ENCODE data around the gene ARHGEF39.

ARHGEF39 gene

DNA sequence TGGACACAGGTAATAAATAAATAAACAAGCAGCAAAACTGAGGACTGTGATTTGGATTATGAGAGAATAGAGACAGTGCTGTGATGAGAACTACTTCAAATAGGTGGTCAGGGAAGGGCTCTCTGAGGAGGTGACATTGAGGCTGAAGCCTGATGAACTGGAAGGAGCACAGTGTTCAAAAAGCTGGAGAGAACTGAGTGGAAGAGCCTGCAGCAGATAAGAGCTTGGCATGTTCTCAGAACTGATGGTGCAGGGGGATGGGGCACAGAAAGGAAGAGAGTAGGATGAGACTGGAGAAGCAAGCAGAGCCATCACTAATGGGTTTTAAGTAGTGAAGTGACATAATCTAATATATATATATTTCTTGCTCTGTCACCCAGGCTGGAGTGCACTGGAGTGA is 35.9 kb upstream of the ARHGEF39 start:
- H3K36me3 ChIP-seq (ENCODE audit: control insufficient read depth, insufficient read depth, low read length): no peaks in the 10 kb centered on the region
- TF ChIP-seq CTCF (IDR thresholded peaks at IDR 0.05): no peak
- peaks cover 18% of the 10 kb centered on the region for H3K4me1 ChIP-seq
- H3K79me2 ChIP-seq: no peaks in the 10 kb centered on the region
- no peak overlapping the region for H3K4me3 ChIP-seq (ENCODE audit: low read depth, low read length)
- H3K4me2 ChIP-seq (ENCODE audit: low read length): no peak overlapping the region
- no peak overlapping the region for H3K9ac ChIP-seq
- no peaks in the 10 kb centered on the region for H3K9me3 ChIP-seq (ENCODE audit: control insufficient read depth, low read length)
- H2AFZ ChIP-seq: no peak overlapping the region
- no peak overlapping the region for H3K27ac ChIP-seq
- H3K27me3 ChIP-seq (ENCODE audit: control insufficient read depth, insufficient read depth, low read length): no peaks in the 10 kb centered on the region

DNA sequence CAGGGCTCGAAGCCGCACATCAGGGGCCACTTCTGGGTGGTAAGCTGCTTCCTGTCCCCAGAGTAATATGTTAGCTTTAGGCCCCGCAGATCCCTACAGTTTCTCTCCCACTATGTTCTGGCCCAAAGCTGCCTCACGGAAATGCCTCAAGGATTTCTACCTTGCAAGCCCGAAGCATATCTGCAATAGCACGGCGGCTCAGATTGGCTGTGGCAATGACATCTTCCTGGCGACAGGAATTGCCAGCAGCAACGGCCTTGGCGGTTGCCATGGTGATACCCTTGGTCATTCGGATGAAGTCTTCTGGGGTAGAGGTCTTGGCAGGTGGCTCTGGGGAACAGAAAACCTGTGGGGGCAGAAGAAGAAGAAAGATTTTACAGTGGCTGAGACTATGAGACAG is 35.0 kb upstream of the ARHGEF39 start:
- TF ChIP-seq CTCF (IDR thresholded peaks at IDR 0.05): no peak
- no peak overlapping the region for H3K4me3 ChIP-seq (ENCODE audit: low read depth, low read length)
- no peaks in the 10 kb centered on the region for H3K9me3 ChIP-seq (ENCODE audit: control insufficient read depth, low read length)
- no peaks in the 10 kb centered on the region for H3K79me2 ChIP-seq
- H3K9ac ChIP-seq: no peak overlapping the region
- no peak overlapping the region for H3K4me2 ChIP-seq (ENCODE audit: low read length)
- peaks cover 18% of the 10 kb centered on the region for H3K4me1 ChIP-seq
- H2AFZ ChIP-seq: no peak overlapping the region
- H3K27ac ChIP-seq: no peak overlapping the region
- no peaks in the 10 kb centered on the region for H3K27me3 ChIP-seq (ENCODE audit: control insufficient read depth, insufficient read depth, low read length)
- H3K36me3 ChIP-seq (ENCODE audit: control insufficient read depth, insufficient read depth, low read length): no peaks in the 10 kb centered on the region

DNA sequence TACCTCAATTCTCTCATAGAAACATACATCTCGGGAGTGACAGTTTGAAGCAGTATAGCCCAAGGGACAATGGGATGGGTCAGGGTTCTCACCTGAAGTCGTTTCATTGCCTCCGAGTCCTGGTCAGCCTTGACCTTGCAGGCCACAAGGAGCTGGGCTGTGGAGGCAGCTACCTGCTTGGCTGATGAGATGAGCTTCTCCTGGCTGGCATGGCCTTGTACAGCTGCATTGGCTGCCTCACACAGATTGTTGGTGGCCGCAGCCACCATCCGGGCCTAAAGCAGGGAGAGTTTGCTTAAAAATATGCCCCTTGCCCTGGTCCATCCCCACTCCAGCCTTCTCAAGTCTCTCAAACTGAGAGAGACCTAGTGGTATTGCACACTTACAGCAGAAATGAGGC is 33.2 kb upstream of the ARHGEF39 start:
- no peaks in the 10 kb centered on the region for H3K9me3 ChIP-seq (ENCODE audit: control insufficient read depth, low read length)
- H3K4me3 ChIP-seq (ENCODE audit: low read depth, low read length): no peak overlapping the region
- no peak for TF ChIP-seq CTCF (IDR thresholded peaks at IDR 0.05)
- H2AFZ ChIP-seq: no peak overlapping the region
- no peaks in the 10 kb centered on the region for H3K27me3 ChIP-seq (ENCODE audit: control insufficient read depth, insufficient read depth, low read length)
- H3K27ac ChIP-seq: peak overlapping the region; percentile 74
- no peak overlapping the region for H3K9ac ChIP-seq
- no peaks in the 10 kb centered on the region for H3K36me3 ChIP-seq (ENCODE audit: control insufficient read depth, insufficient read depth, low read length)
- H3K4me2 ChIP-seq (ENCODE audit: low read length): no peak overlapping the region
- H3K4me1 ChIP-seq: peaks cover 18% of the 10 kb centered on the region
- no peaks in the 10 kb centered on the region for H3K79me2 ChIP-seq

GRCh38 chr9:35697486-35697885 is 32.5 kb upstream of the ARHGEF39 start:
- Histone ChIP-seq H3K27ac (peak overlapping the region; percentile 74), H2AFZ (no peak overlapping the region), H3K4me2 (ENCODE audit: low read length) (no peak overlapping the region), H3K9ac (no peak overlapping the region), H3K36me3 (ENCODE audit: control insufficient read depth, insufficient read depth, low read length) (no peaks in the 10 kb centered on the region), H3K79me2 (no peaks in the 10 kb centered on the region), H3K9me3 (ENCODE audit: control insufficient read depth, low read length) (no peaks in the 10 kb centered on the region), H3K4me3 (ENCODE audit: low read depth, low read length) (no peak overlapping the region), H3K27me3 (ENCODE audit: control insufficient read depth, insufficient read depth, low read length) (no peaks in the 10 kb centered on the region), H3K4me1 (peaks cover 18% of the 10 kb centered on the region)
- TF ChIP-seq CTCF (IDR thresholded peaks at IDR 0.05): no peak

DNA sequence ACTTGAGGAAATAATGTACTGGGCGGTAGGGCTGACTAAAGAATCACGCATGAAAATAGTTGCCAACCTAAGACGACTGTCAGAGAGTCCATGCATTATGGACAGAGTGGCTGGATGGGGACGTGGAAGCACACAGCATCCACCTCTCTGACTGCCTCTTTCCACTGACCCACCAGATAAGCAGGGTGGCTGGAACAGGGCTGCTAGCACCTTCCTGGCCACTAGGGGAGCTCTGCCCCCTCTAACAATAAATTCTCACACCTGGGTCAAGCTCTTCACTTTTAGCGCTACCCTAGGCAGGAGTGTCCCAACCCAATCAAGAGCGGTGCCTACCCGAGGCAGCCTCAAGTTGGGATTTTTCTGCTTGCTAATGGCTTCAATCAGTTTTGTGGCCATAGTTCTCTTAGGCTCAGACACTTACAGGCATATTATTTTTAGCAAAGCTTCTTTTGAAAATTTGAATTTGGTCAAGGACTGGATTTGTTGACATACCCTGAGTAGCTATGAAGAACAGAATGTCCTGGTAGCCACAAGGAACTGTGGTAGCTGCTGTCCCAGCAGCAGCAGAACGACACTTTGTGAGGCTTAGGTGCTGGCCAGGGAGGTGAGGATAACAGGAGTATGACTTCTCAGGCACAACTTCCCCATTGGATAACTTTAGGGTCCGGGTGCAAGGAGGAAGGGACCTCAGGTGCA is 31.7 kb upstream of the ARHGEF39 start:
- peak overlapping the region; percentile 74 for H3K27ac ChIP-seq

More for the DNA sequence above, 31.7 kb upstream of the ARHGEF39 start:
- Histone ChIP-seq H3K9ac (no peak overlapping the region), H2AFZ (no peak overlapping the region), H3K4me2 (ENCODE audit: low read length) (no peak overlapping the region), H3K27me3 (ENCODE audit: control insufficient read depth, insufficient read depth, low read length) (no peaks in the 10 kb centered on the region), H3K9me3 (ENCODE audit: control insufficient read depth, low read length) (no peaks in the 10 kb centered on the region), H3K4me1 (peaks cover 18% of the 10 kb centered on the region), H3K4me3 (ENCODE audit: low read depth, low read length) (no peak overlapping the region), H3K79me2 (no peaks in the 10 kb centered on the region), H3K36me3 (ENCODE audit: control insufficient read depth, insufficient read depth, low read length) (no peaks in the 10 kb centered on the region)
- peak; percentile 76 for TF ChIP-seq CTCF (IDR thresholded peaks at IDR 0.05)
